Measurements from ENCODE around the gene RBM24. TPM values are rescaled to one million over a fixed set of nuclear protein-coding genes. Genes with fewer than 3 reads are reported as not detected.

The RBM24 gene
- total RNA-seq: not detected

DNA sequence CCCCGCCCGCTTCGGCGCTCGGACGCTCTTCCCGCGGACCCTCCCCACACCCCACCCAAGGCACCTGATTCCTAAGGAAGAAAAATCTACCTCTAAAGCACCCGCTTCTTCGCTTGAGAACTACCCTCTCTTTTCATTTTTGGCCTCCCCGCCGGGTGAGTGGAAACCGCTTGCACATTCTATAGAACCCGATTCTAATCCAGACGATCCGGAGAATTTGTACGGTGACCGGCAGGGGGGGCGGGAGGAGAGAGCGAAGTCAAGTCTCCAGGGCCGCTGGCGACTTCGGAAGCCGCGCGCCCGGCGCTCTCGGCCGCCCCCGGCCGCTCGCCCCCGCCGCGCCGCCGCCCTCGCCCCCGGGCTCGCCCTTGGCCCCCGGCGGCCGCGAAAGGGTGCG lies at the start of gene RBM24:
TSS of gene RBM24 (plus strand) at position 262 of the 397 bp plus-strand sequence. CDS start 221 bp downstream, outside the sequence.
- DNase-seq: peak; percentile 29
- Mint-ChIP-seq H3K27ac (no peak within 1 kb of the TSS), H3K4me1 (peaks cover 12% of the 10 kb centered on the region), H3K9me3 (no peaks in the 10 kb centered on the region), H3K36me3 (no peaks in the 10 kb centered on the region), H3K4me3 (peak within 1 kb of the TSS; percentile 71), H3K27me3 (peaks cover 88% of the 10 kb centered on the region)

DNA sequence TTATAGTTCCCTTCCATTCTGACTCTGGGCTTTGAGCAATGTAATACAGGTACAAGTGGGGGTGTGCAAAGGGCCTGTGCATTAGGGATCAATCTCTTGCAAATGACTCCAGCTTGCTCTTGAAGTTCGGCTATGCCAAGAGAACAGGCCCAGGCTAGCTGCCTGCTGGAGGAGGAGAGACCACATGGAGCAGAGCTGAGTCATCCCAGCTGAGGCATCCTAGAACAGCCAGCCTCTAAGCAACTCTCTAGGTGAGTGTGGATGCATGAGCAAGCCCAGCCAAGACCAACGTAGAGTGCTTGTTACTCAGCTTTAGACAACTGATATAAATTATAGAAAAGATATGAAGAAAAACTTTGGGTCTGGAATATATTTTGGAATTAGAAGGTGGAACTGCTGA lies 47.6 kb upstream of the RBM24 start:
- H3K4me1 Mint-ChIP-seq: no peaks in the 10 kb centered on the region
- no peak overlapping the region for H3K4me3 Mint-ChIP-seq
- H3K9me3 Mint-ChIP-seq: no peaks in the 10 kb centered on the region
- DNase-seq: no peak
- H3K27ac Mint-ChIP-seq: no peak overlapping the region
- peaks cover 3% of the 10 kb centered on the region for H3K27me3 Mint-ChIP-seq
- H3K36me3 Mint-ChIP-seq: no peaks in the 10 kb centered on the region

DNA sequence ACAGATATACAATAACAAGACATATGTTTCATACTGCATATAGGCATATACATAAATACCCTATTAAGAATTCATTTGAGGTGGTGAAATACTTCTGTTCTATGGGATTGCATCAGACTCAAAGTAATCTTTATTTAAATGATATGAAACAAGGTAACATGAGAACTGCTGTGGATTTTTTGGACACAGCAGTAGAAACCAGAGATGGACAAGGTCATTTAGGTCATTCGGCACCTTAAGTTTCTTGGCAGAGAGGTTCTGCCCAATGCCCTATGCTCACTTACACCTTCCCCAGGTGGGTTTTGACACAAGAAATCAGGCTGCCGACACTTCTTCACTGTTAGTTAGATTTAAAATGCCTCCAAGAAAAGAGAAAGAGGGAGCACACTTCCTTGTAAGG lies 43.9 kb upstream of the RBM24 start:
- no peak overlapping the region for H3K27ac Mint-ChIP-seq
- no peaks in the 10 kb centered on the region for H3K36me3 Mint-ChIP-seq
- no peak overlapping the region for H3K4me3 Mint-ChIP-seq
- no peak for DNase-seq
- H3K27me3 Mint-ChIP-seq: peaks cover 5% of the 10 kb centered on the region
- H3K9me3 Mint-ChIP-seq: peaks cover 4% of the 10 kb centered on the region
- H3K4me1 Mint-ChIP-seq: no peaks in the 10 kb centered on the region

DNA sequence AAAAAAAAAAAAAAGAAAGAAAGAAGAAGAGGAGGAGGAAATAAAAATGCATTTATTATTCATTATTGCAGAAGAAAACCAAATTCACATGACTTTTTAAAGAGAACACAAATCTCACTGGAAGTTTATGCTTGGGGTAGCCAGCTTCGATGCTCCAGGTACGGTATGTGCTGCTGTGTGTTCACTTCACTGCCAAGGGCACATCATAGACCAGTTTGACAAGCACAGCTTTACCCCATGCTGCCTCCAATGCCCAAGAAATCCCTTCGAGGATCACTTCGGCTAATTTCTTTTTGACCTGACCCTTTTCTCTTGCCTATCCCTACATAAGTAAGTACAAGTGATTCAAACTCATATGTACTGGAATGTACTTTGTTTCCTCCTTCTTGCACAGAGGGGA lies 41.9 kb upstream of the RBM24 start:
- DNase-seq: no peak
- Mint-ChIP-seq H3K27me3 (peaks cover 10% of the 10 kb centered on the region), H3K4me1 (no peaks in the 10 kb centered on the region), H3K9me3 (peaks cover 4% of the 10 kb centered on the region), H3K27ac (no peak overlapping the region), H3K4me3 (no peak overlapping the region), H3K36me3 (no peaks in the 10 kb centered on the region)

DNA sequence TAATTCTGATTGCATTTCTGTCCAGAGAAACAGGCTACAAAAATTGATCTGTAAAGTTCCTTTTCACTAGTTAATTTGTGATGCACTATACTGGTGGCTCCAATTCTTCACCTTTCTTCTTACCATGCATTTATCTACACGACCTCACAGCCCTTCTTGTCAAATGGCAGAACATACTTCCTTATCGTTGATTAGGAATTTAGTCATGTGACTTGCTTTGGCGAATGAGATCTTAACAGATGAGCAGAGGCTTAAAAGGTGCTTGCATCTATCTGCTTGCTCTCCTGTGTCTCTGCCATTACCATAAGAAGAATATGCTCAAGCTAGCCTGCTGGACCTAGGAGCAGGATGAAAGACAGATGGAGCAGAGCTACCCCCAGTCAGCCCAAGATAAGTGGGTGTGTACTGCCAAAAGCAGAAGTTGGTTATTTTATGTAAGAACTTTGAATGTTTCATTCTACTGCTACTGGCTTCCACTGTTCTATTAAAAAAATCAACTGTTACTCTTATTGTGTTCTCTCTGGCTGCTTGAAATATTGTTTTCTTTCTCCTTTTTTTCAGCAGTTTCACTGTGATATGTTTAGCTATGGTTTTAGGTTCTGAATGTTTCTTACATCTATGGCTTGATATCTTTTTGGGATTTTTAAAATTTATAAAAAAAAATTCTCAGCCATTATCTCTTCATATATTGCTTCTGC lies 40.2 kb upstream of the RBM24 start:
- Mint-ChIP-seq H3K27me3 (peaks cover 10% of the 10 kb centered on the region), H3K4me1 (no peaks in the 10 kb centered on the region), H3K36me3 (no peaks in the 10 kb centered on the region), H3K4me3 (no peak overlapping the region), H3K27ac (no peak overlapping the region), H3K9me3 (peaks cover 6% of the 10 kb centered on the region)
- no peak for DNase-seq

DNA sequence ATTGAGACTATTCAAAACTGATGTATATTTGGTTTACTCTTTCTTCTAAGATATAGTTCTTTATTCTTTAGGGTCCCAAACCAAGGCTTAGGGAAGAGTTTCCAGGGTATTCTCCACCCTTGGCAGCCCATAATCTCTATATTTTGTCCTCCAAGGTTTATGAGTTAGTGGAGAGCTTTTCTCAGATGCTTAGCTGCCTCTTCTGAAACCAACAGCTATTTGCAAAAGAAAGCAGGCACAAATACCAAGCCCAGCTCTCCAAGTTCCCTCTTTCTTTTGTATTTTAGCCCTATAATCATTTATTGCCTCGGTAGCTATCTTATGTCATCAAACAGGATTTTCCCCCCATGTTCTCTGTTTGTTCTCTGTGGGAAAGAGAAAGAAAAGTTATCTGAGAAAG lies 39.1 kb upstream of the RBM24 start:
- H3K36me3 Mint-ChIP-seq: no peaks in the 10 kb centered on the region
- H3K27ac Mint-ChIP-seq: no peak overlapping the region
- no peaks in the 10 kb centered on the region for H3K4me1 Mint-ChIP-seq
- no peak for DNase-seq
- H3K4me3 Mint-ChIP-seq: no peak overlapping the region
- H3K27me3 Mint-ChIP-seq: peaks cover 10% of the 10 kb centered on the region
- peaks cover 8% of the 10 kb centered on the region for H3K9me3 Mint-ChIP-seq

DNA sequence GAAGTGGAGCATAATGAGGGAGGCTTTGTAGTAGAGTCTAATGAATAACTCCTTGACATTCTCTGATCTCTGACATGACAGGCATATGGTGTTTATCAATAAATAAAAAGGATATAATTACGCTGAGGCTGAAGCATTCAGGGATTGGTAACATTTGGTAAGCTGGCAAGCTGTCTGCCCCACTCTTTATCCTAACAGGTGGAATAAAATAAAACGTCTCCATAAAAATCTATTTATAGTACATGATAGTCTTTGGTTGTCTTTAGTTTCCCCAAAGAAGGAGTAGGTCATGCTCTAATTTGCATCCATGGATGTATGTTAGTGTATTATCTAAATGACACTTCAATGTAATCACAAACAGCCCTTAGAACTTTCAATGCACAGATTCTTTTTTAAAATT lies 30.9 kb upstream of the RBM24 start:
- Mint-ChIP-seq H3K4me1 (no peaks in the 10 kb centered on the region), H3K4me3 (no peak overlapping the region), H3K36me3 (no peaks in the 10 kb centered on the region), H3K9me3 (peaks cover 6% of the 10 kb centered on the region), H3K27ac (no peak overlapping the region), H3K27me3 (peaks cover 30% of the 10 kb centered on the region)
- DNase-seq: no peak

DNA sequence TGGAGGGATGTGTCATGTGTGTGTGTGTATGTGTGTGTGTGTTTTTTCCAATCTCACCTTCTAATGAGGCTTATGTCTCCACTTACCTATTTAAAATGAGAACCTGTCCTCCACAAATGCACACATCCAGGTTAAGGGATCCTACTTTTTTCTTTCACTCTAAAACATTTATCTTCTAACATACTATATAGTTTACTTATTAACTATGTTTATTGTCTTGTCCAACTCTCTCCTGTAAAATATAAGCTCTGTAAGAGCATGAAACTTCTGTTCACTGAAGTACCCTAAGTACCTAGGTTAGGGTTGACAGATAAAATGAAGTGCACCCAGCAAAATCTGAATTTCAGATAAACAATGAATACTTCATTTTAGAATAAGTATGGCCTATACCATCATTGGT lies 29.2 kb upstream of the RBM24 start:
- Mint-ChIP-seq H3K27me3 (peaks cover 32% of the 10 kb centered on the region), H3K4me3 (no peak overlapping the region), H3K36me3 (no peaks in the 10 kb centered on the region), H3K9me3 (peaks cover 4% of the 10 kb centered on the region), H3K4me1 (no peaks in the 10 kb centered on the region), H3K27ac (no peak overlapping the region)
- DNase-seq: no peak

DNA sequence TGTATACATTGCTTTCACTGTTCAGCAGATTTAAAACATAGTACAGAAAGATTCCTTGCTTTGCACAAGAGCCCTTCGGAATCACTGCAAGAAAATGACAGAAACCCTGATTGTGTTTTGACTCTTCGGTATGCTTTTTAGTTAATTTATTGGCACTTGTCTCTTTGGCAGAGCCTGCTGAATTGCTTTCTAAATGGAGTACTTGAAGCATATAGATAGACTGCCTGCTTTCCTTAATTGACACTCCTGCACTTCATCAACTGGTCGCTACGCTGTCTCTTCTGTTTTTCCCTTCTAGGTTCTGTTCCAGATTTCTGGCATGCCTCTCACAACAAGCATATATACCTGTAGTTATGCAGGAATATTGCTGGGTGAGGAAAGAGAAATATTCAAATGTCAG lies 22.4 kb upstream of the RBM24 start:
- Mint-ChIP-seq H3K9me3 (no peaks in the 10 kb centered on the region), H3K36me3 (no peaks in the 10 kb centered on the region), H3K27ac (no peak overlapping the region), H3K4me3 (no peak overlapping the region), H3K4me1 (no peaks in the 10 kb centered on the region), H3K27me3 (peaks cover 23% of the 10 kb centered on the region)
- no peak for DNase-seq

DNA sequence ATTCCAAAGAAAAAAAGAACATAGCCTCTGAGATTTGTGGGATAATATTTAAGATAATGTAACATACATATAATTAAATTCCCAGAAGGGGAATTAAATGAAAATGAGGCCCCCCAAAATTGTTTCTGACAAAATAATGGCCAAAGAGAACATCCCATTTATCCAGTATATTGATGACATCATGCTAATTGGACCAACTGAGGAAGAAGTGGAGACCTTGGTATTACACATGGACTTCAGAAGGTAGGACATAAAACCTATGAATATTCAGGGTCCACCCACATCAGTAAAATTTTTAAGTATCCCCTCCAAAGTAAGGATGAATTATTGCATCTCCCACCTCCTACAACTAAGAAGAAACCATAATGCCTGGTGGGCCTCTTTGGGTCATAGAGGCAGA lies 15.6 kb upstream of the RBM24 start:
- Mint-ChIP-seq H3K36me3 (no peaks in the 10 kb centered on the region), H3K9me3 (no peaks in the 10 kb centered on the region), H3K27ac (no peak overlapping the region), H3K4me1 (no peaks in the 10 kb centered on the region), H3K27me3 (peaks cover 7% of the 10 kb centered on the region), H3K4me3 (no peak overlapping the region)
- no peak for DNase-seq

DNA sequence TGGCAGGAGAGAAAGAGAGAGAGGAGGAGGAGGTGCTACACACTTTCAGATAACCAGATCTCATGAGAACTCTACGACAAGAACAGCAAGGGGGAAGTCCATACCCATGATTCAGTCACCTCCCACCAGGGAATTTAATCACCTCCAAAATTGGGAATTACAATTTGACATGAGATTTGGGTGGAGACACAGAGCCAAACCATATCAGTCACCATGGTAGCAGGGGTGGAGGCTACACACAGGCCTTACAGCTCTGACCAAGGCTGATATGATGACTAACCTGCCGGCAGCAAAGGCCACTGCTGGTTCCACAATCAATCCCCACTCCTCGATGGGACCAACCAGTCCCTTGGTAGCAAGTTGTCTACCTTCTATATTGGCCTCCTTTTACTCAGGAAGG lies 13.6 kb upstream of the RBM24 start:
- no peak overlapping the region for H3K27ac Mint-ChIP-seq
- peaks cover 4% of the 10 kb centered on the region for H3K27me3 Mint-ChIP-seq
- no peak overlapping the region for H3K4me3 Mint-ChIP-seq

DNA sequence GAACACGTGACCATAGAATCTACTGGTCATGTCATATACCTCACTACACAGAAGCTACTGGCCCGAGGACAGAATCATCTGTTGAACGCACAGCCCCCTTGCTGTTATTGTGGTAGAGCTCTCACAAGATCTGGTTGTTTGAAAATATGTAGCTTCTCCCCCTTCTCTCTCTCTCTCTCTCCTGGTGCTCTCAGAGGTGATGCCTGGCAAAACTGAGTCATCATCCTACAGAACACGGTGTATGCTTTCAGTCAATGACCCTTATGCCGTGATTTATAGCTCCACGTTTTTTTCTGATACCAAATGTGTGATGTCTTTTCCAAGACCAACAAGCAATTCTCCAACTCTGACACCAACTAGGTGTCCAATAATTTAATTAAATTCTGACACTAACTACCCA lies 13.0 kb upstream of the RBM24 start:
- Mint-ChIP-seq H3K4me3 (no peak overlapping the region), H3K9me3 (no peaks in the 10 kb centered on the region), H3K27ac (no peak overlapping the region), H3K4me1 (no peaks in the 10 kb centered on the region), H3K36me3 (no peaks in the 10 kb centered on the region), H3K27me3 (peaks cover 4% of the 10 kb centered on the region)
- DNase-seq: no peak

More for the DNA sequence above, 13.6 kb upstream of the RBM24 start:
- H3K4me1 Mint-ChIP-seq: no peaks in the 10 kb centered on the region
- H3K9me3 Mint-ChIP-seq: no peaks in the 10 kb centered on the region
- DNase-seq: no peak
- no peaks in the 10 kb centered on the region for H3K36me3 Mint-ChIP-seq

DNA sequence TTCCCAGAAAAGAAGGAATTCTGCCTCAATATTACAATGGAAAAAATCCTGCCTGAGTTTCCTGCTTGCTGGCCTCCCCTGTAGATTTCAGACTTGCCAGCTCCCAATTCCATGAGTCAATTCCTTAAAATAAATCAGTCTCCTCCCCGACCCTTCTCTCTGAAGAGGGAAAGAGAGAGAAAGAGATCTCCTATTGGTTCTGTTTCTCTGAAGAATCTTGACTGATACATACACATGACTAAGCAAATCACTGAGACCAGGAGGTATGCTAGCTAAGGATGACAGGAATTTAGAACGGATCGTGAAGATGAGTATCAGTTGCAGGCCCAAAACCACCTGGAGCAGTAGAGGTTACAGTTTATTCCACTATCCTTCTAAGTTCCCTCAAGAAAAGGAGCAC lies 11.3 kb upstream of the RBM24 start:
- Mint-ChIP-seq H3K27ac (no peak overlapping the region), H3K4me3 (no peak overlapping the region), H3K4me1 (no peaks in the 10 kb centered on the region), H3K36me3 (no peaks in the 10 kb centered on the region), H3K9me3 (no peaks in the 10 kb centered on the region), H3K27me3 (peaks cover 20% of the 10 kb centered on the region)
- no peak for DNase-seq

DNA sequence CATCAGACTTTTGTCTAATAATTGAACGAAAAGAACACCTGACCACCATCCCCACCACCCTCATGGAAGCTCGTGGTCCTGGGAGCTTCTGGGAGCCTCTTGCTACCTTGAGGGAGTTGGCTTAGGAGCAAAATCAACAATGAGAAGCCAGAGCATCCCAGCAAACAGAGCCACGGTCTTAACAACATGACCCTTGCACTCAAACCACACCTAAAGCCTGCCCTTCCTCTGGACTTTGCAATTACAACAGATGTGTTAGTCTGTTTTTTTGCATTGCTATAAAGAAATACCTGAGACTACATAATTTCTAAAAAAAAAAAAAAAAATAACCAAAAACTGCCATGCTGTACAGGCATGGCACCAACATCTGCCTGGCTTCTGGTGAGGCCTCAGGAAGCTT lies 9.5 kb upstream of the RBM24 start:
- Mint-ChIP-seq H3K4me3 (no peak overlapping the region), H3K4me1 (no peaks in the 10 kb centered on the region), H3K27me3 (peaks cover 28% of the 10 kb centered on the region), H3K9me3 (no peaks in the 10 kb centered on the region), H3K36me3 (no peaks in the 10 kb centered on the region), H3K27ac (no peak overlapping the region)
- DNase-seq: no peak

DNA sequence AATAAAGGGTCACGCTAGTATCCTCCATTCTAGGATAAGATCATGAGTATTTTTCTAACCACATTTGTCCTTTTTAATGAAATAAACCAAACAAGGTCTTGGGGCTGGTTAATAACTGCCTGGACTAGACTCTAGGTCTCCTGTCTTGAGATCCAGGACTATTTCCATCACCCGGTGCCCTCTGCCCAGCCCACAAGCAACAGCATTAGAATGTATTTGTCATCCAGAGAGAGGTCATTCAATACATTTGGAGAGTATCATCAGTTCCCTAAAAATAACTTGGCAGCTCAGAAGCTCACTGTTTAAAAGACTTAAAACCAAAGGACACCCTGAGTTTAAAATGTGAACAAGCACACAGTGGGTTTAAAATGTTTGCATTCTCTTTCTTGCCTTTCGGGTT lies 4.4 kb upstream of the RBM24 start:
- Mint-ChIP-seq H3K9me3 (no peaks in the 10 kb centered on the region), H3K27me3 (peaks cover 71% of the 10 kb centered on the region), H3K4me1 (peaks cover 8% of the 10 kb centered on the region), H3K27ac (no peak overlapping the region), H3K36me3 (no peaks in the 10 kb centered on the region), H3K4me3 (no peak overlapping the region)
- DNase-seq: no peak

DNA sequence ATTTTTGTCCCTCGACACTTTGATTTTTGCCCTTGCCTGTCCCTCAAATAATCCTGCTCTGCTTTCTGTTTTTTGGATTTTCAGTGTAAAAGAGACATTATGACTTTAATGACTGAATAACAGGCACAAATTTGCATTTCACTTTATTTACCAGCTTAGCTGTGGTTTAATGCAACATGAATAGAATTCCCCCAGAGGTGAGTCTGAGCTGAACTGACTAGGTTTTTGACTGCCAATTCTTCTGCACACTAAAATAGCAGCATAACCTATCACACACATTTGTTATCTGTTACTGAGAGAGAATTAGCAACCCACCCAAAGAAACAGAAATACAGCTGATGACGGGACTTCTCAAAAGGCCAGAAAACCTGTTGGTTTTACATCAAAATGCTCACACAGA lies 3.9 kb upstream of the RBM24 start:
- Mint-ChIP-seq H3K4me1 (peaks cover 12% of the 10 kb centered on the region), H3K27me3 (peaks cover 76% of the 10 kb centered on the region), H3K36me3 (no peaks in the 10 kb centered on the region), H3K27ac (no peak overlapping the region), H3K9me3 (no peaks in the 10 kb centered on the region), H3K4me3 (no peak overlapping the region)
- DNase-seq: no peak
